H1 (cell line): ENCODE measurements around the gene PLEKHG5. TPM values are rescaled to one million over a fixed set of nuclear protein-coding genes. Genes with fewer than 3 reads are reported as not detected.

Experiments used
- CTCF ChIA-PET: fragments of 300-600 bp; sonication (Branson Sonifier 250); formaldehyde crosslinking; loops from one replicate; lab custom pipeline; 2021; ENCODE audit not compliant: partially characterized antibody; lab: Charles Lee
- POLR2A ChIA-PET: fragments of 300-600 bp; sonication (Branson Sonifier 250); formaldehyde crosslinking; loops from one replicate; lab custom pipeline; 2021; ENCODE audit warnings: inconsistent platforms; ENCODE audit not compliant: partially characterized antibody; lab: Charles Lee
- DNase-seq, 2 experiments: peaks; one replicate each; pipeline versions ENCODE4 v3.0.0 to v3.0.0-alpha.2; 2010 to 2022; ENCODE audit warnings: low spot score in 2 of 2, low read depth in 1 of 2, mixed read lengths in 1 of 2
- FAIRE-seq: peaks from 2 replicates; lab custom pipeline; 2011; peaks lifted over from hg19 to GRCh38; lab: Jason Lieb, UNC
- H2AFZ ChIP-seq: 2 replicates; pipeline ENCODE4 v1.8.1; 2012; ENCODE audit warnings: low read length, inconsistent platforms
- H2AK5ac ChIP-seq: 2 replicates; pipeline ENCODE4 v1.6.1; 2013; ENCODE audit warnings: low read depth, low read length
- H2BK120ac ChIP-seq: replicated peaks from 2 replicates; pipeline ENCODE3; 2013; ENCODE audit warnings: low read depth, low read length, inconsistent platforms
- H2BK12ac ChIP-seq: 2 replicates; pipeline ENCODE4 v1.6.1; 2013; ENCODE audit warnings: low read depth, low read length
- H2BK15ac ChIP-seq: 2 replicates; pipeline ENCODE4 v1.6.1; 2013; ENCODE audit warnings: low read length
- H2BK20ac ChIP-seq: 2 replicates; pipeline ENCODE4 v1.6.1; 2013; ENCODE audit warnings: low read length
- H2BK5ac ChIP-seq: 2 replicates; pipeline ENCODE4 v1.6.1; 2013; ENCODE audit warnings: low read depth, low read length
- H3K14ac ChIP-seq: 2 replicates; pipeline ENCODE4 v1.6.1; 2013; ENCODE audit warnings: inconsistent platforms; ENCODE audit not compliant: insufficient read length
- H3K18ac ChIP-seq: 2 replicates; pipeline ENCODE4 v1.6.1; 2013; ENCODE audit warnings: low read length; ENCODE audit errors: extremely low read depth
- H3K23ac ChIP-seq: 2 replicates; pipeline ENCODE4 v1.6.1; 2013; ENCODE audit warnings: inconsistent platforms; ENCODE audit not compliant: insufficient read length
- H3K23me2 ChIP-seq: 2 replicates; pipeline ENCODE4 v1.6.1; 2013; ENCODE audit warnings: low read depth, low read length
- H3K27ac ChIP-seq: 2 replicates; pipeline ENCODE4 v1.6.1; 2011; ENCODE audit warnings: low read depth, low read length, inconsistent platforms
- H3K27me3 ChIP-seq, 4 experiments: replicated peaks in 1 of 4; 1 replicate in 1 of 4; 2 replicates in 3 of 4; pipeline versions ENCODE4 v1.6.1 to v1.8.1; 2011 to 2013; ENCODE audit warnings: low read length in 3 of 4, mild to moderate bottlenecking in 3 of 4, inconsistent platforms in 2 of 4, mixed read lengths in 2 of 4, moderate library complexity in 1 of 4; ENCODE audit not compliant: control insufficient read depth in 3 of 4, insufficient read depth in 3 of 4; ENCODE audit errors: extremely low read depth in 1 of 4
- H3K36me3 ChIP-seq, 4 experiments: 2 replicates each; pipeline versions ENCODE4 v1.6.1 to v1.8.1; 2011 to 2013; ENCODE audit warnings: mild to moderate bottlenecking in 4 of 4, low read length in 3 of 4, moderate library complexity in 2 of 4, control low read depth in 1 of 4, inconsistent platforms in 1 of 4; ENCODE audit not compliant: insufficient read depth in 4 of 4, control insufficient read depth in 2 of 4
- H3K4ac ChIP-seq: replicated peaks from 2 replicates; pipeline ENCODE3; 2013; ENCODE audit warnings: low read length, low read depth, mixed read lengths, inconsistent platforms; ENCODE audit not compliant: insufficient read length
- H3K4me1 ChIP-seq, 4 experiments: replicated peaks in 1 of 4; 1 replicate in 1 of 4; 2 replicates in 3 of 4; pipeline versions ENCODE4 v1.6.1 to v1.8.1; 2011 to 2013; ENCODE audit warnings: low read length in 3 of 4, inconsistent platforms in 2 of 4, mixed read lengths in 1 of 4; ENCODE audit not compliant: insufficient read depth in 4 of 4, control insufficient read depth in 3 of 4
- H3K4me2 ChIP-seq, 2 experiments: 2 replicates each; pipeline versions ENCODE4 v1.6.1 to v1.8.1; 2011 to 2013; ENCODE audit warnings: low read depth in 2 of 2, low read length in 2 of 2, control low read depth in 1 of 2, inconsistent platforms in 1 of 2, mild to moderate bottlenecking in 1 of 2; ENCODE audit not compliant: insufficient read depth in 1 of 2
- H3K4me3 ChIP-seq, 4 experiments: fragments of 200-600, 300-600 bp in 1 of 4; sonication (generic), shearing (Covaris generic), sonication (Bioruptor Twin) in 1 of 4; 2 replicates each; pipeline versions ENCODE4 v1.5.1 to v1.8.1; 2011 to 2016; ENCODE audit warnings: low read length in 4 of 4, low read depth in 3 of 4, control low read depth in 2 of 4, inconsistent platforms in 2 of 4, mild to moderate bottlenecking in 2 of 4, mixed read lengths in 1 of 4, moderate library complexity in 1 of 4; ENCODE audit not compliant: insufficient read depth in 2 of 4; ENCODE audit errors: extremely low read depth in 1 of 4
- H3K56ac ChIP-seq: replicated peaks from 2 replicates; pipeline ENCODE3; 2013; ENCODE audit warnings: low read depth, mild to moderate bottlenecking, mixed read lengths, low read length, inconsistent platforms; ENCODE audit not compliant: insufficient read length
- H3K79me1 ChIP-seq: 2 replicates; pipeline ENCODE4 v1.6.1; 2013; ENCODE audit warnings: low read depth, low read length, control low read depth
- H3K79me2 ChIP-seq, 2 experiments: 2 replicates each; pipeline versions ENCODE4 v1.6.1 to v1.8.1; 2012 to 2013; ENCODE audit warnings: low read length in 2 of 2, mild to moderate bottlenecking in 2 of 2, inconsistent platforms in 1 of 2; ENCODE audit not compliant: insufficient read depth in 2 of 2, control insufficient read depth in 1 of 2
- H3K9ac ChIP-seq, 4 experiments: replicated peaks in 1 of 4; 1 replicate in 1 of 4; 2 replicates in 3 of 4; pipeline versions ENCODE4 v1.6.1 to v1.8.1; 2011 to 2013; ENCODE audit warnings: low read depth in 3 of 4, low read length in 3 of 4, control low read depth in 2 of 4, mild to moderate bottlenecking in 2 of 4, moderate library complexity in 2 of 4, inconsistent platforms in 1 of 4; ENCODE audit errors: extremely low read depth in 1 of 4
- H3K9me3 ChIP-seq, 2 experiments: 2 replicates each; pipeline versions ENCODE4 v1.6.1 to v1.8.1; 2012 to 2013; ENCODE audit warnings: mild to moderate bottlenecking in 2 of 2, moderate library complexity in 2 of 2, control low read depth in 1 of 2, inconsistent platforms in 1 of 2, low read depth in 1 of 2, low read length in 1 of 2, mixed read lengths in 1 of 2; ENCODE audit not compliant: insufficient read depth in 2 of 2
- H4K20me1 ChIP-seq, 2 experiments: replicated peaks in 1 of 2; 2 replicates each; pipeline versions ENCODE3 to v1.8.1; 2011 to 2013; ENCODE audit warnings: inconsistent platforms in 2 of 2, low read length in 2 of 2, mild to moderate bottlenecking in 1 of 2; ENCODE audit not compliant: insufficient read depth in 2 of 2, control insufficient read depth in 1 of 2
- H4K5ac ChIP-seq: 2 replicates; pipeline ENCODE4 v1.6.1; 2013; ENCODE audit warnings: low read length, low read depth, mixed read lengths, inconsistent platforms; ENCODE audit not compliant: insufficient read length
- H4K8ac ChIP-seq: 2 replicates; pipeline ENCODE4 v1.8.0; 2013; ENCODE audit warnings: mild to moderate bottlenecking, moderate library complexity, low read length, inconsistent platforms; ENCODE audit not compliant: insufficient read depth; ENCODE audit errors: extremely low read depth
- H4K91ac ChIP-seq: replicated peaks from 2 replicates; pipeline ENCODE3; 2013; ENCODE audit warnings: low read length, mixed read lengths, inconsistent platforms; ENCODE audit not compliant: insufficient read length
- BACH1 ChIP-seq: IDR thresholded peaks from 2 replicates; pipeline ENCODE4 v1.6.1; 2012; ENCODE audit warnings: low read length, improper control_type of control experiment
- CBX8 ChIP-seq: fragments of 300-800, 300-1000 bp; sonication (generic); IDR thresholded peaks from 2 replicates; pipeline ENCODE4 v1.7.1; 2016; ENCODE audit warnings: low read depth, low read length, borderline replicate concordance
- EGR1 ChIP-seq: IDR thresholded peaks from 2 replicates; pipeline ENCODE4 v1.6.1; 2011; ENCODE audit warnings: low read depth, low read length, borderline replicate concordance
- FOSL1 ChIP-seq: IDR thresholded peaks from 2 replicates; pipeline ENCODE4 v1.6.1; 2011; ENCODE audit warnings: mild to moderate bottlenecking, low read depth, low read length, moderate library complexity; ENCODE audit not compliant: insufficient read depth
- KDM4A ChIP-seq: IDR thresholded peaks from one replicate; pipeline ENCODE4 v1.7.1; 2012; ENCODE audit warnings: low read depth, mild to moderate bottlenecking, moderate library complexity, low read length, inconsistent platforms; ENCODE audit not compliant: severe bottlenecking
- PHF8 ChIP-seq: fragments of 200-600 bp; sonication (generic); conservative IDR thresholded peaks from 2 replicates; pipeline ENCODE4 v1.7.1; 2012; ENCODE audit warnings: low read depth, mild to moderate bottlenecking, inconsistent platforms, low read length, moderate library complexity
- WGBS, 2 experiments: shearing (Covaris generic) in 1 of 2; methylation state at CpG; one replicate each; pipeline versions ENCODE4 v1.1.6 to v1.1.7; 2013 to 2015; ENCODE audit warnings: low lambda C conversion rate in 2 of 2, mixed read lengths in 2 of 2, inconsistent platforms in 1 of 2, low coverage in 1 of 2, missing lambda C conversion rate in 1 of 2; ENCODE audit not compliant: insufficient replicate concordance in 2 of 2, insufficient coverage in 1 of 2, insufficient read length in 1 of 2; ENCODE audit errors: extremely low coverage in 1 of 2, missing lambda C conversion rate in 1 of 2; 5-methylcytosine and 5-hydroxymethylcytosine counted together
- polyA plus RNA-seq, 7 experiments: library from polyadenylated mRNA; depleted of rRNA in 3 of 7; stranded (reverse) in 5 of 7; unstranded in 2 of 7; fragments of >200 nt in 5 of 7; fragments of 200-250 nt in 2 of 7; gene quantifications; 1 replicate in 5 of 7; 2 replicates in 1 of 7; 4 replicates in 1 of 7; pipeline versions ENCODE4 v1.2.1 to v1.2.3, GENCODE V29; 2011 to 2013; ENCODE audit warnings: missing spikeins in 2 of 7, mixed read lengths in 2 of 7
- total RNA-seq: library from RNA; stranded (reverse); fragmentation: NEBNext Ultra II Directional; extraction: Animal tissue kit (Norgen Biotek cat#: 25700); gene quantifications from 2 replicates; pipeline ENCODE4 v1.2.1, GENCODE V29; 2021
- TF ChIP-seq, protein P1 (sequence below): IDR thresholded peaks from 2 replicates; pipeline ENCODE4 v1.6.1; 2012; ENCODE audit warnings: inconsistent platforms

PLEKHG5 gene
- total and polyA plus RNA-seq, 2 of the 8 experiments (the other 6 are each of a cell fraction or from before 2014, with no cell fraction given) = 10.4 to 13.8 TPM

GRCh38 chr1:6447818-6448748 lies 43.4 kb downstream of the PLEKHG5 start:
- WGBS, 2 experiments = 2% methylated on average over 38 of the region's 68 CpGs; no CpG with 5 or more reads in 1 of the 2 experiments
- H3K4ac ChIP-seq = no peak overlapping the region
- no peaks in the 10 kb centered on the region for H3K79me2 ChIP-seq
- H3K79me1 ChIP-seq = no peaks in the 10 kb centered on the region
- no peak overlapping the region for H4K91ac ChIP-seq
- no peak overlapping the region for H2BK120ac ChIP-seq
- no peak overlapping the region for H3K56ac ChIP-seq
- H2BK5ac ChIP-seq = no peak overlapping the region; the same call in 1 of the 2 replicates
- no peak overlapping the region; a peak in 1 of 7 replicates for H3K9ac ChIP-seq
- H3K36me3 ChIP-seq = no peaks in the 10 kb centered on the region
- H2BK15ac ChIP-seq = no peak overlapping the region
- H3K14ac ChIP-seq = no peak overlapping the region
- H3K4me3 ChIP-seq = peak overlapping the region; percentile 41 to 61 (median 42)
- peak overlapping the region; percentile 78 to 79 for H3K4me2 ChIP-seq
- CTCF ChIA-PET = interaction anchor here (0.6 to 16.7 kb wide), 22 partner anchors 8 to 208 kb away, joined by 3 to 168 read pairs (median 4); partner anchors contain the start of genes PLEKHG5 and TNFRSF25
- H3K4me1 ChIP-seq = peaks cover 0 to 28% (median 13%) of the 10 kb centered on the region in 4 experiments; a peak in 6 of 7 replicates
- FAIRE-seq = no peak
- no peak overlapping the region for H2AK5ac ChIP-seq
- H3K27ac ChIP-seq = no peak overlapping the region
- no peak overlapping the region for H2BK20ac ChIP-seq
- peak overlapping the region; percentile 39; the same call in 1 of the 2 replicates for H2BK12ac ChIP-seq
- H3K23ac ChIP-seq = no peak overlapping the region
- peaks cover 10% of the 10 kb centered on the region; the same call in 1 of the 2 replicates for H3K23me2 ChIP-seq
- H3K18ac ChIP-seq = no peak overlapping the region; the same call in 1 of the 2 replicates
- H4K5ac ChIP-seq = peak overlapping the region; percentile 36
- H2AFZ ChIP-seq = no peak overlapping the region
- H4K8ac ChIP-seq = peak overlapping the region; percentile 79
- POLR2A ChIA-PET = interaction anchor here (0.7 to 12.2 kb wide), 6 partner anchors 14 to 204 kb away, joined by 3 to 123 read pairs (median 3); partner anchors contain the start of genes HES3 and TNFRSF25
- peaks cover 0 to 8% (median 2%) of the 10 kb centered on the region in 4 experiments; a peak in 3 of 7 replicates for H3K27me3 ChIP-seq
- DNase-seq = peak; percentile 60 to 94
- no peaks in the 10 kb centered on the region for H3K9me3 ChIP-seq
- H4K20me1 ChIP-seq = peaks cover 0 to 4% of the 10 kb centered on the region in 2 experiments
- TF ChIP-seq EGR1 (peak; percentile 69; the same call in 1 of the 2 replicates), FOSL1 (no peak), BACH1 (no peak), PHF8 (no peak), KDM4A (peak; percentile 11), CBX8 (no peak)
- TF ChIP-seq, protein P1, sequence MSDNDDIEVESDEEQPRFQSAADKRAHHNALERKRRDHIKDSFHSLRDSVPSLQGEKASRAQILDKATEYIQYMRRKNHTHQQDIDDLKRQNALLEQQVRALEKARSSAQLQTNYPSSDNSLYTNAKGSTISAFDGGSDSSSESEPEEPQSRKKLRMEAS = peak; percentile 43; the same call in 1 of the 2 replicates
